Left lung (tissue), 14 donors: ENCODE results near the gene ACO2. TPM values are rescaled to one million over a fixed set of nuclear protein-coding genes. Genes with fewer than 3 reads are reported as not detected.

ENCODE experiments used
- ATAC-seq: fragments of 200-7000 bp; cut with Tn5 transposase; one replicate; pipeline ENCODE4 v1.9.1; 2020; ENCODE audit warnings: moderate library complexity
- DNase-seq, 4 donors: peaks; one replicate each; pipeline ENCODE4 v3.0.0-alpha.2; 2013 to 2020
- H3K27ac ChIP-seq, 2 donors: fragments of 200-600 bp; sonication (generic) in 1 of 2; one replicate each; pipeline versions ENCODE4 v1.5.0 to v1.8.0; 2020 to 2021
- H3K27me3 ChIP-seq, 2 donors: fragments of 200-600 bp; sonication (generic) in 1 of 2; one replicate each; pipeline versions ENCODE4 v1.5.0 to v1.8.0; 2020 to 2021
- H3K36me3 ChIP-seq, 2 donors: fragments of 200-600 bp; sonication (generic) in 1 of 2; one replicate each; pipeline versions ENCODE4 v1.5.0 to v1.8.0; 2020 to 2021
- H3K4me1 ChIP-seq, 2 donors: fragments of 200-600 bp; one replicate each; pipeline ENCODE4 v1.8.0; 2021
- H3K4me3 ChIP-seq, 2 donors: fragments of 200-600 bp; sonication (generic) in 1 of 2; one replicate each; pipeline versions ENCODE4 v1.5.0 to v1.8.0; 2020 to 2021; ENCODE audit warnings: mild to moderate bottlenecking in 1 of 2
- H3K9me3 ChIP-seq, 2 donors: fragments of 200-600 bp; sonication (generic) in 1 of 2; one replicate each; pipeline versions ENCODE4 v1.5.0 to v1.8.0; 2020 to 2021
- CTCF ChIP-seq, 2 donors: fragments of 200-600 bp; sonication (generic) in 1 of 2; IDR thresholded peaks; one replicate each; pipeline versions ENCODE4 v1.5.0 to v1.8.0; 2021; ENCODE audit warnings: antibody characterized with exemption in 2 of 2
- intact Hi-C, 2 donors: fragments of 100-400 bp; cut with DNase I; formaldehyde crosslinking; loops; one replicate each; pipeline versions ENCODE4 v1.11.2 to v1.14.2; 2022
- long read RNA-seq, 12 donors: library from polyadenylated mRNA in 2 of 12; unstranded in 2 of 12; transcript quantifications; one replicate each; pipeline ENCODE4 v2.0.0 and lab custom pipeline, GENCODE V29; 2019 to 2026
- polyA plus RNA-seq, 6 donors: library from polyadenylated mRNA; unstranded; fragments of 120-200 nt; gene quantifications; one replicate each; pipeline ENCODE4 v1.2.1, GENCODE V29; 2013; ENCODE audit not compliant: insufficient read length in 6 of 6
- total RNA-seq, 2 donors: library from RNA; stranded (reverse); fragmentation: NEBNext Ultra II Directional; extraction: Animal tissue kit (Norgen Biotek cat#: 25700); gene quantifications; one replicate each; pipeline ENCODE4 v1.2.1, GENCODE V29; 2021
- donor health status: DM: no; HTN: yes; CAD: no.
- donor health status: DM: no; HTN: no; CAD: no.

Gene ACO2
- total RNA-seq = 10 to 100 TPM; 85.3 to 91.8 TPM
- polyA plus RNA-seq = 10 to 100 TPM; 51.0 to 66.1 (median 56.6) TPM
- long read RNA-seq, donor 1, transcript ACO2-201 (18 exons, 2,741 nt) = major isoform, 12 of 30 reads
- long read RNA-seq, donor 1, partial matches to known transcripts = 18 of 30 reads
- long read RNA-seq, donor 1, other reads (novel, unspliced or antisense) = 0 of 30 reads
- long read RNA-seq, donor 2, transcript ACO2-201 (18 exons, 2,741 nt) = major isoform, 8 of 55 reads
- long read RNA-seq, donor 2, partial matches to known transcripts = 47 of 55 reads
- long read RNA-seq, donor 2, other reads (novel, unspliced or antisense) = 0 of 55 reads
- long read RNA-seq, donor 3, transcript ACO2-201 (18 exons, 2,741 nt) = major isoform, 14 of 22 reads
- long read RNA-seq, donor 3, partial matches to known transcripts = 8 of 22 reads
- long read RNA-seq, donor 3, other reads (novel, unspliced or antisense) = 0 of 22 reads
- long read RNA-seq, donor 4, transcript ACO2-201 (18 exons, 2,741 nt) = major isoform, 38 of 51 reads
- long read RNA-seq, donor 4, partial matches to known transcripts = 8 of 51 reads
- long read RNA-seq, donor 4, other reads (novel, unspliced or antisense) = 5 of 51 reads
- long read RNA-seq, donor 5, transcript ACO2-201 (18 exons, 2,741 nt) = major isoform, 8 of 21 reads
- long read RNA-seq, donor 5, partial matches to known transcripts = 13 of 21 reads
- long read RNA-seq, donor 5, other reads (novel, unspliced or antisense) = 0 of 21 reads
- long read RNA-seq, donor 6, transcript ACO2-201 (18 exons, 2,741 nt) = major isoform, 9 of 39 reads
- long read RNA-seq, donor 6, partial matches to known transcripts = 30 of 39 reads
- long read RNA-seq, donor 6, other reads (novel, unspliced or antisense) = 0 of 39 reads
- long read RNA-seq, donor 7, transcript ACO2-201 (18 exons, 2,741 nt) = major isoform, 6 of 51 reads
- long read RNA-seq, donor 7, partial matches to known transcripts = 45 of 51 reads
- long read RNA-seq, donor 7, other reads (novel, unspliced or antisense) = 0 of 51 reads
- long read RNA-seq, donor 8, transcript ACO2-201 (18 exons, 2,741 nt) = major isoform, 11 of 27 reads
- long read RNA-seq, donor 8, partial matches to known transcripts = 16 of 27 reads
- long read RNA-seq, donor 8, other reads (novel, unspliced or antisense) = 0 of 27 reads
- long read RNA-seq, donor 9 = 0 reads
- long read RNA-seq, donor 10, transcript ACO2-201 (18 exons, 2,741 nt) = major isoform, 49 of 72 reads
- long read RNA-seq, donor 10, partial matches to known transcripts = 11 of 72 reads
- long read RNA-seq, donor 10, other reads (novel, unspliced or antisense) = 11 of 72 reads
- long read RNA-seq, donor 11, transcript ACO2-201 (18 exons, 2,741 nt) = major isoform, 25 of 101 reads
- long read RNA-seq, donor 11, partial matches to known transcripts = 45 of 101 reads
- long read RNA-seq, donor 11, other reads (novel, unspliced or antisense) = 31 of 101 reads
- long read RNA-seq, donor 12, transcript ACO2-201 (18 exons, 2,741 nt) = major isoform, 8 of 8 reads
- long read RNA-seq, donor 12, partial matches to known transcripts = 0 of 8 reads
- long read RNA-seq, donor 12, other reads (novel, unspliced or antisense) = 0 of 8 reads

GRCh38 chr22:41468381-41469217, at the start of gene ACO2, which contains the start of gene PHF5A:
ACO2 (plus strand) TSS chr22:41469117; CDS start chr22:41469147, 30 bp downstream.
PHF5A (minus strand) TSS chr22:41468692; CDS start chr22:41468653, 39 bp downstream.
- H3K9me3 ChIP-seq = no peaks in the 10 kb centered on the region
- peak within 1 kb of the TSS; percentile 92 to 100 for H3K4me3 ChIP-seq
- peaks cover 0 to 42% of the 10 kb centered on the region in 2 donors for H3K36me3 ChIP-seq
- peak; percentile 98 for ATAC-seq
- peak within 1 kb of the TSS; percentile 91 to 93 for H3K27ac ChIP-seq
- DNase-seq = peak; percentile 95 to 99 (median 98)
- peaks cover 3 to 48% of the 10 kb centered on the region in 2 donors for H3K4me1 ChIP-seq
- intact Hi-C loops = no loop called here
- TF ChIP-seq CTCF (IDR thresholded peaks at IDR 0.05) = no peak
- H3K27me3 ChIP-seq = no peaks in the 10 kb centered on the region

GRCh38 chr22:41425660-41426365, 43.1 kb upstream of the ACO2 start:
- H3K27me3 ChIP-seq = no peaks in the 10 kb centered on the region
- ATAC-seq = peak; percentile 66
- H3K4me1 ChIP-seq = no peaks in the 10 kb centered on the region
- H3K27ac ChIP-seq = no peak overlapping the region
- peaks cover 0 to 44% of the 10 kb centered on the region in 2 donors for H3K36me3 ChIP-seq
- no peaks in the 10 kb centered on the region for H3K9me3 ChIP-seq
- DNase-seq = peak in 1 of 4 donors; percentile 41
- H3K4me3 ChIP-seq = no peak overlapping the region
- no peak for TF ChIP-seq CTCF (IDR thresholded peaks at IDR 0.05)
- intact Hi-C loops = no loop called here

- ATAC-seq = no peak
- H3K9me3 ChIP-seq = no peaks in the 10 kb centered on the region
- DNase-seq = no peak
- TF ChIP-seq CTCF (IDR thresholded peaks at IDR 0.05) = no peak
- no peaks in the 10 kb centered on the region for H3K27me3 ChIP-seq
- H3K4me3 ChIP-seq = no peak overlapping the region
- H3K36me3 ChIP-seq = peaks cover 0 to 57% of the 10 kb centered on the region in 2 donors
- H3K4me1 ChIP-seq = peaks cover 0 to 4% of the 10 kb centered on the region in 2 donors
- intact Hi-C loops = no loop called here
- no peak overlapping the region for H3K27ac ChIP-seq
Observed at GRCh38 chr22:41429232-41429950, 39.5 kb upstream of the ACO2 start.
